K562 (cell line): ENCODE results near the gene TBX1.

ENCODE experiments used
- ARHGAP35 ChIP-seq: fragments of 450-650 bp; IDR thresholded peaks from 2 replicates; pipeline ENCODE4 v1.6.1; 2018; ENCODE audit not compliant: partially characterized antibody
- ARID3A ChIP-seq: IDR thresholded peaks from 2 replicates; pipeline ENCODE4 v1.6.1; 2012; ENCODE audit warnings: low read depth, low read length, improper control_type of control experiment, borderline replicate concordance
- CTCF ChIP-seq, 3 experiments: IDR thresholded peaks in 2 of 3; conservative IDR thresholded peaks in 1 of 3; 2 replicates each; pipeline ENCODE4 v1.5.1; 2011 to 2012; ENCODE audit warnings: low read length in 3 of 3, mild to moderate bottlenecking in 3 of 3, control low read depth in 2 of 3, improper control_type of control experiment in 1 of 3, inconsistent platforms in 1 of 3, low read depth in 1 of 3, mixed read lengths in 1 of 3, moderate library complexity in 1 of 3; ENCODE audit not compliant: insufficient read depth in 2 of 3
- ELK1 ChIP-seq: sonication (generic); formaldehyde crosslinking; IDR thresholded peaks from 2 replicates; pipeline ENCODE4 v1.8.1; 2022; ENCODE audit warnings: missing genetic modification reagents
- HMG20B ChIP-seq: fragments of 250-450 bp; sonication (Bioruptor Pico); IDR thresholded peaks from 2 replicates; pipeline ENCODE4 v1.5.0; 2021; ENCODE audit warnings: mild to moderate bottlenecking
- MAZ ChIP-seq, 2 experiments: fragments of 450-650 bp in 1 of 2; sonication (generic) in 1 of 2; formaldehyde crosslinking; IDR thresholded peaks in 1 of 2; conservative IDR thresholded peaks in 1 of 2; 2 replicates each; pipeline versions ENCODE4 v1.4.0 to v1.5.0; 2020; ENCODE audit warnings: mild to moderate bottlenecking in 1 of 2, missing genetic modification reagents in 1 of 2
- NBN ChIP-seq: fragments of 450-650 bp; IDR thresholded peaks from 2 replicates; pipeline ENCODE4 v1.6.1; 2016; ENCODE audit warnings: low read depth, mild to moderate bottlenecking
- POLR2A ChIP-seq: fragments of 450-650 bp; conservative IDR thresholded peaks from 2 replicates; pipeline ENCODE4 v1.6.1; 2016
- POLR2AphosphoS5 ChIP-seq: IDR thresholded peaks from 2 replicates; pipeline ENCODE4 v1.6.1; 2011; ENCODE audit warnings: mild to moderate bottlenecking, low read depth, low read length, moderate library complexity; ENCODE audit not compliant: control insufficient read depth, insufficient read depth
- TFE3 ChIP-seq: fragments of 450-650 bp; formaldehyde crosslinking; IDR thresholded peaks from 2 replicates; pipeline ENCODE4 v1.4.0; 2020; ENCODE audit warnings: mild to moderate bottlenecking, mixed read lengths
- YY1 ChIP-seq, 3 experiments: IDR thresholded peaks; 2 replicates each; pipeline ENCODE4 v1.6.1; 2011; ENCODE audit warnings: low read length in 2 of 3, mild to moderate bottlenecking in 2 of 3, moderate library complexity in 2 of 3, borderline replicate concordance in 1 of 3, control low read depth in 1 of 3, low read depth in 1 of 3; ENCODE audit not compliant: insufficient read depth in 3 of 3, insufficient replicate concordance in 2 of 3, control insufficient read depth in 1 of 3, insufficient read length in 1 of 3; ENCODE audit errors: extremely low read depth in 1 of 3
- ZBTB11 ChIP-seq, 3 experiments: fragments of 200-800 bp in 1 of 3; fragments of 250-450 bp in 1 of 3; fragments of 450-650 bp in 1 of 3; sonication (Bioruptor Pico) in 1 of 3; sonication (Bioruptor generic) in 1 of 3; formaldehyde crosslinking in 1 of 3; IDR thresholded peaks; 2 replicates each; pipeline versions ENCODE4 v1.6.1 to v1.8.0; 2016 to 2022; ENCODE audit warnings: mild to moderate bottlenecking in 2 of 3, missing genetic modification characterization in 2 of 3, missing compliant biosample characterization in 1 of 3, moderate library complexity in 1 of 3
- ZNF133 ChIP-seq: fragments of 250-450 bp; sonication (Bioruptor Pico); IDR thresholded peaks from 2 replicates; pipeline ENCODE4 v1.4.0; 2020; ENCODE audit warnings: mild to moderate bottlenecking

- TF ChIP-seq ELK1 (CRISPR knock-in tag) (no peak), ZBTB11 (CRISPR knock-in tag; IDR thresholded peaks at IDR 0.05) (no peak), CTCF (IDR thresholded peaks at IDR 0.05 in 2 of 3, conservative IDR thresholded peaks at IDR 0.05 in 1 of 3; ENCODE audit: insufficient read depth in 2 of 3, low read depth in 1 of 3, low read length in 3 of 3) (0 out of 6 replicates have a peak, but pooled peaks of 1 of the 3 experiments have one; percentile 0), YY1 (IDR thresholded peaks at IDR 0.05; ENCODE audit: borderline replicate concordance in 1 of 3, control insufficient read depth in 1 of 3, extremely low read depth in 1 of 3, insufficient read depth in 3 of 3, insufficient read length in 1 of 3, insufficient replicate concordance in 2 of 3, low read depth in 1 of 3, low read length in 2 of 3) (no peak), POLR2AphosphoS5 (no peak), NBN (no peak), HMG20B (CRISPR knock-in tag) (no peak), ARID3A (no peak), MAZ (CRISPR knock-in tag; conservative IDR thresholded peaks at IDR 0.05 in 1 of 2, IDR thresholded peaks at IDR 0.05 in 1 of 2) (no peak), POLR2A (no peak), ZNF133 (CRISPR knock-in tag) (no peak), ARHGAP35 (no peak), TFE3 (CRISPR knock-in tag) (no peak)
These were observed 44.3 kb upstream of the TBX1 start for GRCh38 chr22:19716041-19716828.
